ENCODE data around the gene TSEN54. TPM values are rescaled to one million over a fixed set of nuclear protein-coding genes. Genes with fewer than 3 reads are reported as not detected.
A peak's percentile ranks its signal among the peaks of the same experiment; 100 is the strongest.

TSEN54 gene
- total RNA-seq, 1 experiment from 2014 or later: 78.7 TPM

GRCh38 chr17:75514919-75515495, 1.3 kb upstream of the TSEN54 start:
- H3K9me3 ChIP-seq (ENCODE audit: control insufficient read depth, insufficient read depth, low read depth, low read length): no peaks in the 10 kb centered on the region
- in situ Hi-C loops (cut with HindIII; ENCODE audit: low pct_unique_long_range_greater_than_20kb, low sequenced_read_pairs) (no loop called here), intact Hi-C loops (cut with micrococcal nuclease; ENCODE audit: unreplicated experiment) (no loop called here)
- DNase-seq (ENCODE audit: low read depth, low spot score) (no peak), ATAC-seq (no peak)
- no peak for TF ChIP-seq POLR2AphosphoS5 (IDR thresholded peaks at IDR 0.05; ENCODE audit: low read depth, low read length)
- TF ChIP-seq SIN3A (IDR thresholded peaks at IDR 0.05; ENCODE audit: borderline replicate concordance, insufficient read depth, low read depth, low read length): no peak
- no peak for TF ChIP-seq REST (IDR thresholded peaks at IDR 0.05; ENCODE audit: insufficient read depth in 1 of 2, low read depth in 2 of 2, low read length in 1 of 2)
- no peak for TF ChIP-seq CTCF (IDR thresholded peaks at IDR 0.05)
- no peak for TF ChIP-seq TCF7L2 (IDR thresholded peaks at IDR 0.05; ENCODE audit: low read depth, low read length)
- H3K4me3 ChIP-seq (ENCODE audit: low read depth in 2 of 2, low read length in 2 of 2): peak overlapping the region; percentile 72 to 82
- H3K36me3 ChIP-seq (ENCODE audit: control insufficient read depth, insufficient read depth, low read length): peaks cover 12% of the 10 kb centered on the region; the same call in 1 of the 2 replicates
- CTCF ChIA-PET: no interaction called here
- POLR2A ChIA-PET: no interaction called here
- H3K27ac ChIP-seq (ENCODE audit: low read length): peak overlapping the region; percentile 80
- no TSS peak for BruUV-seq (replicated peaks)
- H3K27me3 ChIP-seq (ENCODE audit: control insufficient read depth, insufficient read depth, low read length): no peaks in the 10 kb centered on the region
- peaks cover 38% of the 10 kb centered on the region for H3K4me1 ChIP-seq (ENCODE audit: control insufficient read depth, insufficient read depth, low read length)

GRCh38 chr17:75515496-75516254, 653 bp upstream of the TSEN54 start, which contains the start of gene CASKIN2:
Gene CASKIN2 (minus strand): TSS chr17:75515537. CDS start chr17:75513804, 1,733 bp downstream.
- H3K4me3 ChIP-seq (ENCODE audit: low read depth in 2 of 2, low read length in 2 of 2): peak within 1 kb of the TSS; percentile 72 to 82
- peak; percentile 41 for DNase-seq (ENCODE audit: low read depth, low spot score)
- peak within 1 kb of the TSS; percentile 80 for H3K27ac ChIP-seq (ENCODE audit: low read length)
- peak; percentile 84 for ATAC-seq
- no peaks in the 10 kb centered on the region for H3K27me3 ChIP-seq (ENCODE audit: control insufficient read depth, insufficient read depth, low read length)
- TF ChIP-seq POLR2AphosphoS5 (IDR thresholded peaks at IDR 0.05; ENCODE audit: low read depth, low read length): no peak
- TF ChIP-seq SIN3A (IDR thresholded peaks at IDR 0.05; ENCODE audit: borderline replicate concordance, insufficient read depth, low read depth, low read length): peak; percentile 98
- TF ChIP-seq CTCF (IDR thresholded peaks at IDR 0.05): peak; percentile 100
- no peak for TF ChIP-seq TCF7L2 (IDR thresholded peaks at IDR 0.05; ENCODE audit: low read depth, low read length)
- TF ChIP-seq REST (IDR thresholded peaks at IDR 0.05; ENCODE audit: insufficient read depth in 1 of 2, low read depth in 2 of 2, low read length in 1 of 2): peak; percentile 99
- POLR2A ChIA-PET: no interaction called here
- CTCF ChIA-PET: interaction anchor here (0.7 to 2.0 kb wide), 5 partner anchors 9 to 88 kb away, joined by 3 to 12 read pairs (median 6); partner anchors contain the start of gene LLGL2
- BruUV-seq (replicated peaks): no TSS peak
- intact Hi-C loops (cut with micrococcal nuclease; ENCODE audit: unreplicated experiment) (no loop called here), in situ Hi-C loops (cut with HindIII; ENCODE audit: low pct_unique_long_range_greater_than_20kb, low sequenced_read_pairs) (no loop called here)
- H3K4me1 ChIP-seq (ENCODE audit: control insufficient read depth, insufficient read depth, low read length): peaks cover 38% of the 10 kb centered on the region
- no peaks in the 10 kb centered on the region for H3K9me3 ChIP-seq (ENCODE audit: control insufficient read depth, insufficient read depth, low read depth, low read length)
- H3K36me3 ChIP-seq (ENCODE audit: control insufficient read depth, insufficient read depth, low read length): peaks cover 12% of the 10 kb centered on the region; the same call in 1 of the 2 replicates

All from Panc1 (cell line).